NCI-H748 (cell line): Measurements from ENCODE around the gene ARL8A.

Experiments used
- DNase-seq: peaks from one replicate; lab custom pipeline; 2025; ENCODE audit not compliant: unreplicated experiment; lab: John Stamatoyannopoulos, UW

ARL8A gene

GRCh38 chr1:202084791-202085681, 59.5 kb downstream of the ARL8A start:
- DNase-seq, result peak; percentile 89
